ENCODE results near the gene CNTNAP2. TPM values are rescaled to one million over a fixed set of nuclear protein-coding genes. Genes with fewer than 3 reads are reported as not detected.
A peak's percentile ranks its signal among the peaks of the same experiment; 100 is the strongest.

The CNTNAP2 gene
- total RNA-seq, 1 donor from 2014 or later, result 0.59 TPM

- Histone ChIP-seq H3K27ac (no peak overlapping the region), H3K4me3 (no peak overlapping the region), H3K4me1 (no peaks in the 10 kb centered on the region), H3K36me3 (no peaks in the 10 kb centered on the region), H3K9me3 (no peaks in the 10 kb centered on the region), H3K27me3 (ENCODE audit: low read depth) (no peaks in the 10 kb centered on the region)
- DNase-seq (no peak), ATAC-seq (peak; percentile 33 to 43)
- intact Hi-C loops (cut with DNase I), result no loop called here
- TF ChIP-seq CTCF (IDR thresholded peaks at IDR 0.05), result no peak
Measured at GRCh38 chr7:147915781-147916180, 1799.2 kb downstream of the CNTNAP2 start.

DNA sequence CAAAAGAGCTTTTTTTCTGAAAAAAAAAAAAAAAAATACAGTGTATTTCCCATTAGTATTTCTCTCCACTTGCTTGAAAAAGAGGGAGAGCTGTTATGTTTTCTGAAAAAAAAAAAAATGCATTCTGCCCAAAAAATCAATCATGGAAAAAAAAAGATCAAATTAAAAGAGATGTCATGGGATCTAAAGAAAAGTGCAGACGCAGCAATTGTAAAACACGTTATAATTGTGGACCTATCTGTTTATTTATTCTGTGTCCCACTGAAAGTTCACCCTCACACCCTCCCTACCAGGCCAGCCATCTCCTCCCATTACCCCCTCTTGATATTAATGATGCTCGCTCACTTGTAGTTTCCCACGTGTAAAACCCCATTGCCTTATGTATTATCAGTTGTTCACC, 1800.0 kb downstream of the CNTNAP2 start:
- no peaks in the 10 kb centered on the region for H3K36me3 ChIP-seq
- TF ChIP-seq CTCF (IDR thresholded peaks at IDR 0.05), result no peak
- H3K27ac ChIP-seq, result no peak overlapping the region
- H3K27me3 ChIP-seq (ENCODE audit: low read depth), result no peaks in the 10 kb centered on the region
- H3K9me3 ChIP-seq, result no peaks in the 10 kb centered on the region
- no peak overlapping the region for H3K4me3 ChIP-seq
- DNase-seq, result no peak
- intact Hi-C loops (cut with DNase I), result no loop called here
- no peak for ATAC-seq
- no peaks in the 10 kb centered on the region for H3K4me1 ChIP-seq

GRCh38 chr7:147923841-147924240, 1807.2 kb downstream of the CNTNAP2 start:
- intact Hi-C loops (cut with DNase I), result no loop called here
- Histone ChIP-seq H3K9me3 (no peaks in the 10 kb centered on the region), H3K4me3 (no peak overlapping the region), H3K4me1 (no peaks in the 10 kb centered on the region), H3K36me3 (no peaks in the 10 kb centered on the region), H3K27ac (no peak overlapping the region), H3K27me3 (ENCODE audit: low read depth) (no peaks in the 10 kb centered on the region)
- TF ChIP-seq CTCF (IDR thresholded peaks at IDR 0.05), result no peak
- ATAC-seq (no peak), DNase-seq (no peak)

GRCh38 chr7:147937428-147937827, 1820.8 kb downstream of the CNTNAP2 start:
- no peak overlapping the region for H3K27ac ChIP-seq
- no peak overlapping the region for H3K4me3 ChIP-seq
- intact Hi-C loops (cut with DNase I), result no loop called here
- no peaks in the 10 kb centered on the region for H3K36me3 ChIP-seq
- no peaks in the 10 kb centered on the region for H3K4me1 ChIP-seq
- H3K27me3 ChIP-seq (ENCODE audit: low read depth), result no peaks in the 10 kb centered on the region
- no peaks in the 10 kb centered on the region for H3K9me3 ChIP-seq
- no peak for ATAC-seq
- no peak for TF ChIP-seq CTCF (IDR thresholded peaks at IDR 0.05)
- no peak for DNase-seq

- ATAC-seq (no peak), DNase-seq (no peak)
- H3K27me3 ChIP-seq (ENCODE audit: low read depth), result no peaks in the 10 kb centered on the region
Measured at GRCh38 chr7:147941381-147941780, 1824.8 kb downstream of the CNTNAP2 start.

More at GRCh38 chr7:147941381-147941780, 1824.8 kb downstream of the CNTNAP2 start:
- intact Hi-C loops (cut with DNase I), result no loop called here
- H3K4me1 ChIP-seq, result no peaks in the 10 kb centered on the region
- TF ChIP-seq CTCF (IDR thresholded peaks at IDR 0.05), result no peak
- no peak overlapping the region for H3K4me3 ChIP-seq
- H3K9me3 ChIP-seq, result no peaks in the 10 kb centered on the region
- no peaks in the 10 kb centered on the region for H3K36me3 ChIP-seq
- no peak overlapping the region for H3K27ac ChIP-seq

Measured in lower lobe of right lung (tissue), 2 donors.